Ovary (tissue), 3 donors: ENCODE measurements around the gene NBPF11.
"Not testable (repeated sequence)": the region's sequence is repeated elsewhere in the genome, so short reads cannot be mapped to it uniquely, and the experiment has no call there.

ENCODE experiments used
- POLR2A ChIP-seq: fragments of 450-650 bp; IDR thresholded peaks from one replicate; pipeline ENCODE4 v1.6.1; 2017; ENCODE audit warnings: antibody characterized with exemption, mild to moderate bottlenecking, moderate library complexity
- TF ChIP-seq, protein P1 (sequence below), 3 donors: fragments of 450-650 bp in 2 of 3; fragments of 200-600 bp in 1 of 3; IDR thresholded peaks; one replicate each; pipeline versions ENCODE4 v1.5.1 to v1.8.0; 2016 to 2022; ENCODE audit warnings: antibody characterized with exemption in 3 of 3, mild to moderate bottlenecking in 1 of 3
- donor health status: DM: no; HTN: no; CAD: no.

GRCh38 chr1:148078090-148078489 lies 74.0 kb downstream of the NBPF11 start:
- TF ChIP-seq, protein P1, sequence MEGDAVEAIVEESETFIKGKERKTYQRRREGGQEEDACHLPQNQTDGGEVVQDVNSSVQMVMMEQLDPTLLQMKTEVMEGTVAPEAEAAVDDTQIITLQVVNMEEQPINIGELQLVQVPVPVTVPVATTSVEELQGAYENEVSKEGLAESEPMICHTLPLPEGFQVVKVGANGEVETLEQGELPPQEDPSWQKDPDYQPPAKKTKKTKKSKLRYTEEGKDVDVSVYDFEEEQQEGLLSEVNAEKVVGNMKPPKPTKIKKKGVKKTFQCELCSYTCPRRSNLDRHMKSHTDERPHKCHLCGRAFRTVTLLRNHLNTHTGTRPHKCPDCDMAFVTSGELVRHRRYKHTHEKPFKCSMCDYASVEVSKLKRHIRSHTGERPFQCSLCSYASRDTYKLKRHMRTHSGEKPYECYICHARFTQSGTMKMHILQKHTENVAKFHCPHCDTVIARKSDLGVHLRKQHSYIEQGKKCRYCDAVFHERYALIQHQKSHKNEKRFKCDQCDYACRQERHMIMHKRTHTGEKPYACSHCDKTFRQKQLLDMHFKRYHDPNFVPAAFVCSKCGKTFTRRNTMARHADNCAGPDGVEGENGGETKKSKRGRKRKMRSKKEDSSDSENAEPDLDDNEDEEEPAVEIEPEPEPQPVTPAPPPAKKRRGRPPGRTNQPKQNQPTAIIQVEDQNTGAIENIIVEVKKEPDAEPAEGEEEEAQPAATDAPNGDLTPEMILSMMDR (IDR thresholded peaks at IDR 0.05) = not testable (repeated sequence)
- TF ChIP-seq POLR2A = not testable (repeated sequence)
